GM12892 (cell line): ENCODE results near the gene TRIM13.

Experiments used
- POLR2A ChIP-seq: IDR thresholded peaks from 2 replicates; pipeline ENCODE4 v1.6.1; 2011; ENCODE audit warnings: low read depth, low read length, control low read depth
- POLR2AphosphoS5 ChIP-seq: IDR thresholded peaks from 2 replicates; pipeline ENCODE4 v1.6.1; 2011; ENCODE audit warnings: low read depth, low read length, control low read depth
- TAF1 ChIP-seq: IDR thresholded peaks from 2 replicates; pipeline ENCODE4 v1.6.1; 2011; ENCODE audit warnings: low read depth, mild to moderate bottlenecking, control low read depth, low read length, borderline replicate concordance

GRCh38 chr13:50026788-50027473 is 30.1 kb downstream of the TRIM13 start:
- TF ChIP-seq POLR2A (no peak), POLR2AphosphoS5 (no peak), TAF1 (no peak)
